Panc1 (cell line): Measurements from ENCODE around the gene DTX3. TPM values are rescaled to one million over a fixed set of nuclear protein-coding genes. Genes with fewer than 3 reads are reported as not detected.
A peak's percentile ranks its signal among the peaks of the same experiment; 100 is the strongest.

ENCODE experiments used
- ATAC-seq: fragments of 200-7000 bp; cut with Tn5 transposase; 2 replicates; pipeline ENCODE4 v1.9.1; 2020; ENCODE audit warnings: mild to moderate bottlenecking, moderate library complexity
- BruUV-seq: library from RNA; stranded (reverse); fragments of 400-500 nt; replicated peaks from 2 replicates; lab custom pipeline; 2021; lab: Mats Ljungman, UMichigan
- CTCF ChIA-PET: fragments of 300-600 bp; sonication (Branson Sonifier 250); formaldehyde crosslinking; loops from one replicate; lab custom pipeline; 2022; ENCODE audit warnings: antibody characterized with exemption; lab: Charles Lee
- POLR2A ChIA-PET: fragments of 300-600 bp; sonication (Branson Sonifier 250); formaldehyde crosslinking; loops from one replicate; lab custom pipeline; 2022; ENCODE audit warnings: antibody characterized with exemption; lab: Charles Lee
- DNase-seq: peaks from one replicate; pipeline ENCODE4 v3.0.0-alpha.2; 2010; ENCODE audit warnings: low read depth, low spot score
- H3K27ac ChIP-seq: 2 replicates; pipeline ENCODE4 v1.5.1; 2011; ENCODE audit warnings: mild to moderate bottlenecking, low read length, inconsistent platforms
- H3K27me3 ChIP-seq: fragments of 200-500 bp; sonication (Bioruptor generic); 2 replicates; pipeline ENCODE4 v1.6.0; 2014; ENCODE audit warnings: low read length, inconsistent platforms; ENCODE audit not compliant: control insufficient read depth, insufficient read depth
- H3K36me3 ChIP-seq: fragments of 200-500 bp; sonication (Bioruptor generic); 2 replicates; pipeline ENCODE4 v1.5.1; 2014; ENCODE audit warnings: inconsistent platforms, mild to moderate bottlenecking, low read length, moderate library complexity; ENCODE audit not compliant: control insufficient read depth, insufficient read depth
- H3K4me1 ChIP-seq: 2 replicates; pipeline ENCODE4 v1.5.1; 2011; ENCODE audit warnings: inconsistent platforms, mild to moderate bottlenecking, low read length, moderate library complexity; ENCODE audit not compliant: control insufficient read depth, insufficient read depth
- H3K4me3 ChIP-seq, 2 experiments: 2 replicates each; pipeline ENCODE4 v1.5.1; 2011 to 2012; ENCODE audit warnings: low read depth in 2 of 2, low read length in 2 of 2, mild to moderate bottlenecking in 2 of 2, inconsistent platforms in 1 of 2, moderate library complexity in 1 of 2
- H3K9me3 ChIP-seq: fragments of 200-500 bp; sonication (Bioruptor generic); 2 replicates; pipeline ENCODE4 v1.5.1; 2014; ENCODE audit warnings: low read depth, mild to moderate bottlenecking, inconsistent platforms, low read length, moderate library complexity; ENCODE audit not compliant: control insufficient read depth, insufficient read depth
- CTCF ChIP-seq: fragments of 450-650 bp; IDR thresholded peaks from 2 replicates; pipeline ENCODE4 v1.5.1; 2017; ENCODE audit warnings: mild to moderate bottlenecking
- POLR2AphosphoS5 ChIP-seq: IDR thresholded peaks from 2 replicates; pipeline ENCODE4 v1.6.1; 2012; ENCODE audit warnings: mild to moderate bottlenecking, low read depth, low read length, moderate library complexity
- REST ChIP-seq, 2 experiments: IDR thresholded peaks; 2 replicates each; pipeline ENCODE4 v1.6.1; 2011 to 2012; ENCODE audit warnings: low read depth in 2 of 2, control low read depth in 1 of 2, low read length in 1 of 2, mild to moderate bottlenecking in 1 of 2, moderate library complexity in 1 of 2; ENCODE audit not compliant: insufficient read depth in 1 of 2
- SIN3A ChIP-seq: IDR thresholded peaks from 2 replicates; pipeline ENCODE4 v1.6.1; 2012; ENCODE audit warnings: low read depth, mild to moderate bottlenecking, low read length, moderate library complexity, borderline replicate concordance; ENCODE audit not compliant: insufficient read depth
- TCF7L2 ChIP-seq: IDR thresholded peaks from 2 replicates; pipeline ENCODE4 v1.6.1; 2011; ENCODE audit warnings: mild to moderate bottlenecking, low read depth, low read length, inconsistent platforms
- in situ Hi-C: cut with HindIII; loops from 2 replicates; pipeline ENCODE4 v1.10.0; 2016; ENCODE audit warnings: low sequenced_read_pairs, low pct_unique_long_range_greater_than_20kb
- intact Hi-C: fragments of 100-400 bp; cut with micrococcal nuclease; formaldehyde crosslinking; loops from one replicate; pipeline ENCODE4 v1.10.0; 2022; ENCODE audit not compliant: unreplicated experiment
- total RNA-seq: library from RNA; stranded (reverse); gene quantifications from one replicate; pipeline ENCODE4 v1.2.1, GENCODE V29; 2021; ENCODE audit not compliant: unreplicated experiment

The DTX3 gene
- total RNA-seq, 1 experiment from 2014 or later = 37.8 TPM

GRCh38 chr12:57630891-57631433 is 26.3 kb downstream of the DTX3 start:
- peaks cover 8% of the 10 kb centered on the region for H3K4me1 ChIP-seq
- H3K9me3 ChIP-seq = no peaks in the 10 kb centered on the region
- intact Hi-C loops (no loop called here), in situ Hi-C loops (no loop called here)
- DNase-seq = no peak
- H3K27ac ChIP-seq = no peak overlapping the region
- ATAC-seq = no peak
- H3K36me3 ChIP-seq = no peaks in the 10 kb centered on the region; the same call in 1 of the 2 replicates
- BruUV-seq = no TSS peak
- ChIA-PET CTCF (interaction anchor here (1.0 kb wide), 1 partner anchor 48 kb away, joined by 9 read pairs; no protein-coding TSS in a partner anchor), POLR2A (no interaction called here)
- TF ChIP-seq POLR2AphosphoS5 (no peak), CTCF (no peak), SIN3A (no peak), REST (IDR thresholded peaks at IDR 0.05; ENCODE audit: insufficient read depth in 1 of 2, low read depth in 2 of 2, low read length in 1 of 2) (no peak), TCF7L2 (no peak)
- H3K27me3 ChIP-seq = no peaks in the 10 kb centered on the region
- H3K4me3 ChIP-seq = no peak overlapping the region

- in situ Hi-C loops = no loop called here
- no TSS peak for BruUV-seq
- ChIA-PET CTCF (interaction anchor here (1.0 kb wide), 1 partner anchor 48 kb away, joined by 9 read pairs; no protein-coding TSS in a partner anchor), POLR2A (no interaction called here)
- Histone ChIP-seq H3K4me1 (peaks cover 8% of the 10 kb centered on the region), H3K27ac (peak overlapping the region; percentile 71), H3K36me3 (no peaks in the 10 kb centered on the region; the same call in 1 of the 2 replicates), H3K27me3 (no peaks in the 10 kb centered on the region), H3K9me3 (no peaks in the 10 kb centered on the region), H3K4me3 (peak overlapping the region; percentile 67 to 71)
- TF ChIP-seq POLR2AphosphoS5 (no peak), TCF7L2 (no peak), CTCF (no peak), SIN3A (no peak), REST (IDR thresholded peaks at IDR 0.05; ENCODE audit: insufficient read depth in 1 of 2, low read depth in 2 of 2, low read length in 1 of 2) (no peak)
- no peak for DNase-seq
- intact Hi-C loops = no loop called here
- no peak for ATAC-seq
Measured at GRCh38 chr12:57631566-57632072, 27.0 kb downstream of the DTX3 start.
